Spinal cord (tissue), 10 donors: Measurements from ENCODE around the gene PLXNA4. TPM values are rescaled to one million over a fixed set of nuclear protein-coding genes. Genes with fewer than 3 reads are reported as not detected.

Experiments
- DNase-seq, 6 donors: peaks; one replicate each; pipeline versions ENCODE4 v3.0.0 to v3.0.0-alpha.2; 2013 to 2015; ENCODE audit warnings: low spot score in 6 of 6, low read depth in 4 of 6
- H3K27ac ChIP-seq: one replicate; pipeline ENCODE4 v1.5.1; 2013; ENCODE audit warnings: low read depth, low read length, control low read depth
- H3K27me3 ChIP-seq: one replicate; pipeline ENCODE4 v1.6.1; 2013; ENCODE audit warnings: low read length; ENCODE audit not compliant: control insufficient read depth, insufficient read depth
- H3K36me3 ChIP-seq: one replicate; pipeline ENCODE4 v1.6.1; 2013; ENCODE audit warnings: low read length; ENCODE audit not compliant: control insufficient read depth, insufficient read depth
- H3K4me1 ChIP-seq: one replicate; pipeline ENCODE4 v1.6.1; 2013; ENCODE audit warnings: low read length; ENCODE audit not compliant: control insufficient read depth, insufficient read depth
- H3K4me3 ChIP-seq: one replicate; pipeline ENCODE4 v1.5.1; 2013; ENCODE audit warnings: low read depth, low read length, control low read depth
- H3K9me3 ChIP-seq: one replicate; pipeline ENCODE4 v1.6.1; 2013; ENCODE audit warnings: low read length; ENCODE audit not compliant: control insufficient read depth, insufficient read depth
- WGBS: methylation state at CpG from one replicate; pipeline ENCODE4 v1.1.5; 2013; ENCODE audit warnings: missing lambda C conversion rate; ENCODE audit not compliant: insufficient coverage; 5-methylcytosine and 5-hydroxymethylcytosine counted together
- polyA plus RNA-seq, 2 donors: library from polyadenylated mRNA; unstranded; fragments of 120-200 nt; gene quantifications; one replicate each; pipeline ENCODE4 v1.2.1, GENCODE V29; 2013; ENCODE audit not compliant: insufficient read length in 2 of 2
- total RNA-seq, 2 donors: library from RNA; depleted of rRNA in 1 of 2; stranded (reverse); fragments of 120-200 nt in 1 of 2; fragments of >200 nt in 1 of 2; gene quantifications; one replicate each; pipeline versions ENCODE4 v1.2.3 to v1.2.4, GENCODE V29; 2013 to 2014
- donor health status: healthy.

The PLXNA4 gene
- total and polyA plus RNA-seq, 4 donors = 13.8 to 29.7 (median 23.2) TPM

GRCh38 chr7:132210821-132211220 lies 365.4 kb downstream of the PLXNA4 start:
- Histone ChIP-seq H3K27me3 (no peaks in the 10 kb centered on the region), H3K9me3 (no peaks in the 10 kb centered on the region), H3K4me3 (no peak overlapping the region), H3K36me3 (peaks cover 34% of the 10 kb centered on the region), H3K4me1 (peaks cover 10% of the 10 kb centered on the region), H3K27ac (no peak overlapping the region)
- DNase-seq = no peak
- 95% methylated on average over 14 of the region's 14 CpGs for WGBS

DNA sequence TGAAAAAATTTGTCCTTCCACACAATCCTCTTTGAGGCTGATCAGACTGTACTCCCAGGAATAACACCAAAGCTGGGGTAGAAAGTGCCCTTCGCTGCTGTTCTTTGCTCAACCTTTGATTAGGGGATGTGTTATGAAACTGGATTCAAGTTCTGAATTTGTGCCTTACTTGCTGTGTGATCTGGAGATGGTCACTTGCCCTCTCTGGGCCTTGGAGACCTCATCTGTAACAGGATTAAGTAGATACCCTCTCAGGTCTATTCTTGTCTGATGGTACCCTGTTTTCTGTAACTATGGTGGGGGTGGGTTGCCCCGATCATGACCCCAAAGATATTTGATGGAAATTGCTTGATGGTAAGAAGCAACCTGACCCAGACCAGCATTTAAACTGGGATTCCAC lies 368.5 kb downstream of the PLXNA4 start:
- Histone ChIP-seq H3K4me3 (no peak overlapping the region), H3K27me3 (no peaks in the 10 kb centered on the region), H3K36me3 (peaks cover 53% of the 10 kb centered on the region), H3K4me1 (peaks cover 10% of the 10 kb centered on the region), H3K9me3 (no peaks in the 10 kb centered on the region), H3K27ac (no peak overlapping the region)
- DNase-seq = no peak
- WGBS = 83% methylated on average over 1 of the region's 2 CpGs

- WGBS = 67% methylated on average over 9 of the region's 9 CpGs
- peaks cover 59% of the 10 kb centered on the region for H3K36me3 ChIP-seq
Observed at GRCh38 chr7:132207211-132207610, 369.1 kb downstream of the PLXNA4 start.

GRCh38 chr7:132206594-132206993 lies 369.7 kb downstream of the PLXNA4 start:
- Histone ChIP-seq H3K4me1 (peaks cover 10% of the 10 kb centered on the region), H3K27ac (no peak overlapping the region), H3K27me3 (no peaks in the 10 kb centered on the region), H3K4me3 (no peak overlapping the region), H3K36me3 (peaks cover 59% of the 10 kb centered on the region), H3K9me3 (no peaks in the 10 kb centered on the region)
- 61% methylated on average over 4 of the region's 8 CpGs for WGBS
- DNase-seq = peak in 1 of 6 donors; percentile 31

More at GRCh38 chr7:132207211-132207610, 369.1 kb downstream of the PLXNA4 start:
- no peak overlapping the region for H3K4me3 ChIP-seq
- no peak overlapping the region for H3K27ac ChIP-seq
- no peak for DNase-seq
- H3K4me1 ChIP-seq = peaks cover 10% of the 10 kb centered on the region
- H3K27me3 ChIP-seq = no peaks in the 10 kb centered on the region
- no peaks in the 10 kb centered on the region for H3K9me3 ChIP-seq

DNA sequence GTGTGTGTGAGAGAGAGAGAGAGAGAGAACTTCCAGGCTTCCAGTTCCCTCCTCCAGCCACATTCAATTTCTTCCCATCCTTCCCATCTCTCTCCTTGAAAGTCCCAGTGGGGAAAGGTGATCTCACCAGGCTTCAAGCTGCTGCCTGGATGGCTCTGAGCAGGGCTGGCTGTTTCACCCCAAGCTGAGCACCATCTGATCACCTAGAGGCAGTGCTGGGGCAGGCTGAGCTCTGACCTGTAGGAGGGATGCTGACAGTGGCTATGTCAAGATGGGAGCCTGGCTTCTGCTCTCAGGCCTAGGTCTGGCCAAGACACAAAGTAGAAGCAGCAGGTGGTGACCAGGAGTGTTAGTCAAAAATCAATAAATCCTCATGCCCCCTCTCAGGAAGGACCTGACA lies 370.8 kb downstream of the PLXNA4 start:
- no peak for DNase-seq
- Histone ChIP-seq H3K4me1 (peaks cover 10% of the 10 kb centered on the region), H3K27ac (no peak overlapping the region), H3K36me3 (peaks cover 50% of the 10 kb centered on the region), H3K27me3 (no peaks in the 10 kb centered on the region), H3K4me3 (no peak overlapping the region), H3K9me3 (no peaks in the 10 kb centered on the region)

DNA sequence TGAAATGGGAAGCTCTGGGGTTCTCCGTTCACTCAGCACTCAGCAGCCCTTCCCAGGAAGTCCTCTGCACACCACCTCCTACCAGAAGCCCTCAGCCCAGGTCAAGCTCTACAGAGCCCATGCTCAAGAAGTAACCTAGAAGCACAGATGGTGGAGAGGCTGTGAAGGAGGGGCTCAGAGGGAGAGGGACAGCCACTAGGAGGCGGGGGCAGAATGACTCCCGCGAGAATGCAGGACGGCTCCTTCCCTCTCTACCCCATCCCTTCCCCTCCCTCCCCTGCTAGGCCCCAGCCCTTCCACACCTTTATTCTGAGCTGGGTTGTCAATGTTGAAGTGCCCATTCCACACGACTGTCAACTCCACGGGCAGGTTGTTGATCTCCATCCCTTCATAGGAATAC lies 373.2 kb downstream of the PLXNA4 start:
- Histone ChIP-seq H3K4me1 (peaks cover 10% of the 10 kb centered on the region), H3K36me3 (peaks cover 52% of the 10 kb centered on the region), H3K27me3 (no peaks in the 10 kb centered on the region), H3K9me3 (no peaks in the 10 kb centered on the region), H3K4me3 (no peak overlapping the region), H3K27ac (no peak overlapping the region)
- WGBS = 92% methylated on average over 2 of the region's 7 CpGs
- DNase-seq = no peak

DNA sequence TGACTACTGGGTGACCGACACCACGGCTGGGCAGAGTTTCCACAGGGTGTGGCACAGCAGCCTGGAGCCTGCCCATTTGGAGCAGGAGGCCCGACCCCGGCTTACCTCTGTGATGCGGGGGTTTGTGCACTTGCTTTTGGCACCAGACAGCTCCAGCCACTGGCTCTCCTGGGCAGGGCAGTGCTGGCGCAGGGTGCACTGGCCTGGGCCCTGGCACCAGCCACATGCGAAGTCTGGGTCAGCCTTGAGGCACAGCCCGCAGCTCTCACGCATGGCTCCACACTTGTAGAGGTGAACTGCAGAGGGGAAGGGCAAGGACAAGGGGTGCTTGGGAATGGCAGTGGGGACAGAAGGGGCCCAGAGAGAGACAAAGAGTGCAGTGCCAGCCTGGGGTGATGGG lies 373.7 kb downstream of the PLXNA4 start:
- WGBS = over 99% methylated on average over 8 of the region's 9 CpGs
- H3K9me3 ChIP-seq = no peaks in the 10 kb centered on the region
- no peak overlapping the region for H3K4me3 ChIP-seq
- H3K36me3 ChIP-seq = peaks cover 54% of the 10 kb centered on the region
- H3K27me3 ChIP-seq = no peaks in the 10 kb centered on the region
- no peak overlapping the region for H3K27ac ChIP-seq
- peaks cover 10% of the 10 kb centered on the region for H3K4me1 ChIP-seq
- no peak for DNase-seq

- DNase-seq = no peak
- Histone ChIP-seq H3K4me3 (no peak overlapping the region), H3K27me3 (no peaks in the 10 kb centered on the region), H3K36me3 (peaks cover 42% of the 10 kb centered on the region), H3K4me1 (no peaks in the 10 kb centered on the region), H3K9me3 (no peaks in the 10 kb centered on the region), H3K27ac (no peak overlapping the region)
- WGBS = 71% methylated on average over 4 of the region's 4 CpGs
Observed at GRCh38 chr7:132200141-132200540, 376.1 kb downstream of the PLXNA4 start.

DNA sequence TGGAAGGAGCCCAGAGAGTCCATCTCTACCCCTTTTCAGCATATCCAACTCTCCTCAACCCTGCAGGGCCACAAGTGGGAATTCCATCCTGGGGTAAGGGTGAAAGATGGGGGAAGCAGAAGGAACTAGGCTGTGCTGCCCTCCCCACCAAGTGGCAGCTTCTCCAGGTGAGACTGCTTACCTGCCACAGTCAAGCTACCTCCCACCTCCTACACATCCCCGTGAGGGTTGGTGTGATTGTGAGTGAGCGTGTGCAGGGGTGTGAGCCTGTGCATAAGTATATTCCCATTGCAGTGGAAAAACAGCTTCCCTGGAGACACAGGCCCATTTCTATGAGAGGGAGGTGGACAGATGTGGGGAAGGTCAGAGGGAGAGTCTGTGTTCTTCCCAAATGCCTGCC lies 376.6 kb downstream of the PLXNA4 start:
- Histone ChIP-seq H3K27ac (no peak overlapping the region), H3K4me3 (no peak overlapping the region), H3K9me3 (no peaks in the 10 kb centered on the region), H3K27me3 (no peaks in the 10 kb centered on the region), H3K36me3 (peaks cover 41% of the 10 kb centered on the region), H3K4me1 (no peaks in the 10 kb centered on the region)
- DNase-seq = no peak
- WGBS = no CpG with 5 or more reads among the region's 2 CpGs

DNA sequence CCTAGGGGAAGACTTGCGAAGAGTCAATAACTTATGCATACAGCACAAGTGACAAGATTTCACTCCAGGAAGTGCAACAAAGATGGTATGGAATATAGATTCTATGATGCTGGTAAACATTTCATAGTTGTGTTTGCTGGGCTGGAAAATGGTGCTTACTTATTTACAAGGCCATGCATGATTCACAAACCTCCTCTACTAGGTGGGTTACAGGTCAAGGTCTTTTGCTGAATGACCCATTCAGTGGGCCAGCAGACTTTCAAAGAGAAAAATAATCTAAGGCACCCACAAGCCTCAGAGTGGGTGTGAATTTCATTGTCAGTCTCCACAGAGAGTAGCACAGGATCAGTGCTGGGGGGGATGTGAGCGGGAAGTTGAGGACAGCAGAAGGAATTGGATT lies 378.5 kb downstream of the PLXNA4 start:
- H3K27ac ChIP-seq = no peak overlapping the region
- DNase-seq = no peak
- peaks cover 34% of the 10 kb centered on the region for H3K36me3 ChIP-seq
- WGBS = no CpG with 5 or more reads among the region's 2 CpGs
- H3K4me3 ChIP-seq = no peak overlapping the region
- H3K27me3 ChIP-seq = no peaks in the 10 kb centered on the region
- H3K4me1 ChIP-seq = no peaks in the 10 kb centered on the region
- H3K9me3 ChIP-seq = no peaks in the 10 kb centered on the region
